22Rv1 (cell line): ENCODE results near the gene NRF1.

ENCODE experiments used
- H3K27ac ChIP-seq: fragments of 450-650 bp; 2 replicates; pipeline ENCODE4 v1.5.1; 2017
- ZFX ChIP-seq: fragments of 450-650 bp; IDR thresholded peaks from 2 replicates; pipeline ENCODE4 v1.6.1; 2017; ENCODE audit warnings: antibody characterized with exemption, borderline replicate concordance
- TF ChIP-seq, protein P1 (sequence below): fragments of 450-650 bp; IDR thresholded peaks from 2 replicates; pipeline ENCODE4 v1.5.1; 2017; ENCODE audit warnings: mild to moderate bottlenecking

Gene NRF1

DNA sequence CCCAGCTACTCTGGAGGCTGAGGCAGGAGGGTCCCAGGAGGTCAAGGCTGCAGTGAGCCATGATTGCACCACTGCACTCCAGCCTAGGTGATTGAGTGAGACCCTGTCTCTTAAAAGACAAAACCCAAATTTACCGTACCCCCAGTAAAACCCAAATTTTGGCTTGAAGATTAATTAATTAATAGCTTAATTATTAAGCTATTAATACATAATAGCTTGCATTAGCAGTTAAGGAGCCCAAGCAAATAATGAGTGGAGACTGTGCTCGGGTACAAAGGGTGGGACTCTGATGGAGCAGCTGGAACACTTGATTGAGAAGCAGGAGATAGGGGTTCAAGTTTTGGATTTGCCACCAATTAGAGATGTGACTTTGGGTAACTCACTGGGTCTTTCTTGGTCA, 28.9 kb downstream of the NRF1 start:
- H3K27ac ChIP-seq = no peak overlapping the region
- no peak for TF ChIP-seq ZFX
- TF ChIP-seq, protein P1, sequence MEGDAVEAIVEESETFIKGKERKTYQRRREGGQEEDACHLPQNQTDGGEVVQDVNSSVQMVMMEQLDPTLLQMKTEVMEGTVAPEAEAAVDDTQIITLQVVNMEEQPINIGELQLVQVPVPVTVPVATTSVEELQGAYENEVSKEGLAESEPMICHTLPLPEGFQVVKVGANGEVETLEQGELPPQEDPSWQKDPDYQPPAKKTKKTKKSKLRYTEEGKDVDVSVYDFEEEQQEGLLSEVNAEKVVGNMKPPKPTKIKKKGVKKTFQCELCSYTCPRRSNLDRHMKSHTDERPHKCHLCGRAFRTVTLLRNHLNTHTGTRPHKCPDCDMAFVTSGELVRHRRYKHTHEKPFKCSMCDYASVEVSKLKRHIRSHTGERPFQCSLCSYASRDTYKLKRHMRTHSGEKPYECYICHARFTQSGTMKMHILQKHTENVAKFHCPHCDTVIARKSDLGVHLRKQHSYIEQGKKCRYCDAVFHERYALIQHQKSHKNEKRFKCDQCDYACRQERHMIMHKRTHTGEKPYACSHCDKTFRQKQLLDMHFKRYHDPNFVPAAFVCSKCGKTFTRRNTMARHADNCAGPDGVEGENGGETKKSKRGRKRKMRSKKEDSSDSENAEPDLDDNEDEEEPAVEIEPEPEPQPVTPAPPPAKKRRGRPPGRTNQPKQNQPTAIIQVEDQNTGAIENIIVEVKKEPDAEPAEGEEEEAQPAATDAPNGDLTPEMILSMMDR = no peak

DNA sequence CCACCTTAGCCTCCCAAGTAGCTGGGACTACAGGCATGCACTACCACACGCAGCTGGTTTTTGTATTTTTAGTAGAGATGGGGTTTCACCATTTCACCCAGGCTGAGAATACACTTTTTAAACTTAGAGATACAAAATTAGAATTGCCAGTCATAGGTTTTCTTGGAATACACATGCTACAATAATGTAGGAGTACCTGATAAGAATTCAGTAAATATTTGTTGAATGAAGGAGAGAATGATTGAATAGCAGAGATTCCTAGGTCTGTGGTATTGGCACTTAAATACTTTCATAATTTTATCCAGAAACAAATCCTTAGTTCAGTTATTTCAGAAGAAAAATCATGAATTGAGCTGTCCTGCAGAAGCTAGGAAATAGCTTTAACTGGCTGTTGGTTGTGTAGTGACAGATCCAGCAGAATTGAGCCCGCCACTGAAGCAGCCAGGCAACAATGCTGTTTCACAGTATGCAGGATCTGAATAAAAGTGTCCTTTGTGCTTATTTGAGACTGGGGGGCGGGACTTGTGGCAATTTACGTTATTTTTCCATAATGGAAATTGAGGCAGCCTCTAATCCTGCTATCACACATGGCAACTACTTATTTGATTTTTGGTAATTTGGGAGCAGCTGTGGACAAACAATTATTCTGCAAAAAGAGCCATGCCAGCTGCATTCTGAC, 31.5 kb downstream of the NRF1 start:
- TF ChIP-seq, protein P1 = no peak
- no peak for TF ChIP-seq ZFX
- H3K27ac ChIP-seq = no peak overlapping the region

DNA sequence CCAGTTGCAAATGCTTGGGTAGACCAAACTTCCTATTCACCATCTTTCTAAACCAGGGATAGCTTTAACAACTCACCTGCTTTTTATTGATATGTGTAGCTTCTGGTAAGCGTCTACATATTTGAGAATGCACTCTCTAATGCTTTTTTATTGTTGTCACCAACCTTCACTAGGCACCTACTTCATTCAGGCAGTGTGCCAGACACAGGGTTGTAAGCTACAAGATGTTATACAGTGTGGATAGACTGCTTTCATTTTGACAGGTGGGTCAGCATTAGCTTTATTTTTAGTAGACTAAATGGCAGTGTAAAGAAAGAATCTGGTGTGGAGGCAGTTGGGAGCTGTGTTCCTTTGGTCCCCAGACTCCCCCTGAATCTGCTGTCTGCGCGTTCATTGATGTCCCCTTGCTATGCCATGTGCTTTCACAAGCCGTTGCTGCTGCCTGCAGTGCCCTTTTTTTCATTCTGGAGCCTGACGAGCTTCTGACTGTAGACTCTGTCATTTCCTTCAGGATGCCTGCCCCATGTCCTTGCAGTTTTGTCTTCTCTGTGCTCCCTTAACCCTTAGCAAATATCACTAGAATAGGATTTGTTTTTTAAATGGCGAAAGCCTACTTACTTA, 32.1 kb downstream of the NRF1 start:
- no peak overlapping the region for H3K27ac ChIP-seq

DNA sequence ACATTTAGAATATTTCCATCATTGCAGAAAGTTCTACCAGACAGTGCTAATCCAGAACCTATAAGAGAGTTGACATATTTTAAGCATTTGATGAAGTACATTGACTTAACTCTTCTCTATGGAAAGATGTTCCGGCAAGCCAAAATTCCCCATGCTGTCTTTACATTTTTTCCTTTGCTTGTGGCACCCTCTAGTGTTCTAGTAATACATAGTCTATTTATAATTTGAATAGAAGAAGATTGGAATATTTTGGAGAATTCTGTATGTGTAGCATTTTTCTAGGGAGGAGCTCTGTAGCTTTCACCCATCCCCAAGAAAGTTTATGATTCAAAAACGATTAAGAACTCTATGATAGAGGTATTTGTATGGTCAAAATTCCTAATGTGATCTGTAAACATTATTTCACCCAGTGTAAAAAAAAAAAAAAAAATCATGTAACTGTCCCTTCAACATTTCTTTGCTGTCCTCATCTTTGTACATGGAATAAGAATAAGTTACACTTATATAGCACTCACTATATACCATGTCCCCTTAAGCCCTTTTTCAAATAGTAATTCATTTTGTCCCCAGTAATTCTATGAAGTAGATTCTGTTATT, 33.2 kb downstream of the NRF1 start:
- TF ChIP-seq, protein P1 = peak; percentile 77
- TF ChIP-seq ZFX = no peak
- no peak overlapping the region for H3K27ac ChIP-seq

More for the DNA sequence above, 32.1 kb downstream of the NRF1 start:
- no peak for TF ChIP-seq ZFX
- TF ChIP-seq, protein P1 = no peak

DNA sequence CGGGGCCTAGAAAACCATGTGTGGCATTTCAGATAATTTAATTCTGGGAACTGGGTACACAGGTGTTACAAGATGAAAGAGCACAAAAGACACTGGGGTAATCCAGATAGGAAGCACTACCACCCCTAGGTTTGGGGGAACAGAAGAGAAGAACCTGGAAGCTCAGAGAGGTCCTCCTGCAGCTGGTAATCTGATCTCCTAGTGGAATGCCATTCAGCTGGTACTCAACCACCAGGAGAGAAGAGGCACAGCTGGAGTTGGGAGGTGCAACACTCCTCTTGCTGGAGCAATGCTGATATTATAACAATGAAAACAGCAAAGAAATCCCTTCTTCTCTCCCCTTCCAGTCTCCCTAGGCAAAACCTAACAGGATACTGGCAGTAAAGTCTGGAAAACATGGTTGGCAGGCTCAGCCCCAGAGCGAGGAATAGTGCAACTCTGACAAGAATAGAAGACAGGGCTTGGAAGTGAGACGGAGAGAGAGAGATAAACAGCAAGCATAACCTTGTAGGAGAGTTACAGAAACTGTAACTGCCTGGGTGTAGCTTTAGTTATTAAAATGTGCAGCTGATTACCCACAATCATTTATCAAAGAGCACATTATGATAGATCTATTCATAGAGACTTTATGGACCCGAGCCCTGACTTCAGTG, 35.0 kb downstream of the NRF1 start:
- H3K27ac ChIP-seq = no peak overlapping the region
- TF ChIP-seq ZFX = no peak
- TF ChIP-seq, protein P1 = no peak

GRCh38 chr7:129649128-129649690, 37.7 kb downstream of the NRF1 start:
- TF ChIP-seq ZFX = no peak
- TF ChIP-seq, protein P1 = no peak
- H3K27ac ChIP-seq = no peak overlapping the region
